ENCODE results near the gene DNAH6. TPM values are rescaled to one million over a fixed set of nuclear protein-coding genes. Genes with fewer than 3 reads are reported as not detected.

The DNAH6 gene
- total and polyA plus RNA-seq, 2 of the 8 experiments (the other 6 are each of a cell fraction or from before 2014, with no cell fraction given), result 0.06 to 0.43 TPM

- TF ChIP-seq ATF2 (IDR thresholded peaks at IDR 0.05; ENCODE audit: low read length) (no peak), CHD2 (IDR thresholded peaks at IDR 0.05; ENCODE audit: low read length) (no peak), SP2 (IDR thresholded peaks at IDR 0.05; ENCODE audit: low read length) (no peak)
Observed at GRCh38 chr2:84641021-84641420, 124.7 kb downstream of the DNAH6 start (continued).
